HepG2 (cell line): ENCODE results near the gene SLC35D3. TPM values are rescaled to one million over a fixed set of nuclear protein-coding genes. Genes with fewer than 3 reads are reported as not detected.

ENCODE experiments used
- ATAC-seq: fragments of 200-7000 bp; cut with Tn5 transposase; 3 replicates; pipeline ENCODE4 v1.9.1; 2020; ENCODE audit warnings: mild to moderate bottlenecking, moderate library complexity
- BruUV-seq: library from RNA; stranded (reverse); fragments of 400-500 nt; replicated peaks from 2 replicates; lab custom pipeline; 2021; lab: Mats Ljungman, UMichigan
- CTCF ChIA-PET: fragments of 300-600 bp; formaldehyde crosslinking; extraction: SDS; loops from one replicate; lab custom pipeline; 2021; ENCODE audit warnings: low total read pairs, inconsistent platforms, low intra/inter-chr PET ratio; lab: Yijun Ruan, JAX
- POLR2A ChIA-PET: fragments of 350-600 bp; sonication (Branson Sonifier 250); formaldehyde crosslinking; loops from one replicate; lab custom pipeline; 2020; ENCODE audit warnings: antibody characterized with exemption, inconsistent platforms; lab: Yijun Ruan, JAX
- DNase-seq: peaks from one replicate; pipeline ENCODE4 v3.0.0-alpha.2; 2015; ENCODE audit warnings: low spot score
- FAIRE-seq: peaks from 3 replicates; lab custom pipeline; 2011; peaks lifted over from hg19 to GRCh38; lab: Jason Lieb, UNC
- H2AFZ ChIP-seq: one replicate; pipeline ENCODE4 v1.6.1; 2011; ENCODE audit warnings: low read length, inconsistent platforms
- H3K27ac ChIP-seq: fragments of 300-600 bp; 3 replicates; pipeline ENCODE4 v1.8.0; 2011; ENCODE audit warnings: mixed run types, mild to moderate bottlenecking, mixed read lengths, low read length, inconsistent platforms; ENCODE audit not compliant: insufficient read depth; ENCODE audit errors: extremely low read length
- H3K27me3 ChIP-seq, 2 experiments: fragments of 200-600 bp in 1 of 2; 2 replicates in 1 of 2; 3 replicates in 1 of 2; pipeline versions ENCODE4 v1.6.0 to v1.8.0; 2011; ENCODE audit warnings: low read length in 2 of 2, mild to moderate bottlenecking in 2 of 2, moderate library complexity in 2 of 2, inconsistent platforms in 1 of 2; ENCODE audit not compliant: insufficient read depth in 2 of 2, control insufficient read depth in 1 of 2
- H3K36me3 ChIP-seq, 2 experiments: fragments of 200-600 bp in 1 of 2; replicated peaks in 1 of 2; 2 replicates in 1 of 2; 3 replicates in 1 of 2; pipeline versions ENCODE4 v1.5.1 to v1.8.0; 2011; ENCODE audit warnings: low read length in 2 of 2, inconsistent platforms in 1 of 2; ENCODE audit not compliant: insufficient read depth in 2 of 2, control insufficient read depth in 1 of 2
- H3K4me1 ChIP-seq: 2 replicates; pipeline ENCODE4 v1.5.1; 2012; ENCODE audit warnings: low read length, inconsistent platforms; ENCODE audit not compliant: insufficient read depth
- H3K4me2 ChIP-seq: 2 replicates; pipeline ENCODE4 v1.6.0; 2011; ENCODE audit warnings: low read depth, low read length, inconsistent platforms
- H3K4me3 ChIP-seq, 3 experiments: fragments of 200-600 bp in 1 of 3; sonication (generic), shearing (Covaris generic) in 1 of 3; replicated peaks in 1 of 3; 2 replicates each; pipeline ENCODE4 v1.5.1; 2011 to 2016; ENCODE audit warnings: low read length in 3 of 3, inconsistent platforms in 2 of 3, low read depth in 2 of 3, mild to moderate bottlenecking in 2 of 3, control low read depth in 1 of 3, mixed read lengths in 1 of 3; ENCODE audit not compliant: insufficient read depth in 1 of 3
- H3K79me2 ChIP-seq: one replicate; pipeline ENCODE4 v1.6.1; 2011; ENCODE audit warnings: low read length, inconsistent platforms; ENCODE audit not compliant: insufficient read depth
- H3K9ac ChIP-seq: 2 replicates; pipeline ENCODE4 v1.6.0; 2011; ENCODE audit warnings: mild to moderate bottlenecking, low read depth, low read length, inconsistent platforms; ENCODE audit not compliant: insufficient read depth
- H3K9me3 ChIP-seq: 2 replicates; pipeline ENCODE4 v1.5.1; 2012; ENCODE audit warnings: mild to moderate bottlenecking, low read length
- H4K20me1 ChIP-seq: 2 replicates; pipeline ENCODE4 v1.6.0; 2011; ENCODE audit warnings: inconsistent platforms, mild to moderate bottlenecking, low read length, moderate library complexity; ENCODE audit not compliant: insufficient read depth
- GABPB1 ChIP-seq: IDR thresholded peaks from 2 replicates; pipeline ENCODE4 v1.6.1; 2016; ENCODE audit warnings: mild to moderate bottlenecking, missing genetic modification reagents, moderate library complexity, missing compliant biosample characterization
- HES4 ChIP-seq: sonication (generic); formaldehyde crosslinking; IDR thresholded peaks from 2 replicates; pipeline ENCODE4 v1.9.0; 2021; ENCODE audit warnings: mild to moderate bottlenecking, missing genetic modification reagents, borderline replicate concordance
- MAFG ChIP-seq: sonication (generic); formaldehyde crosslinking; IDR thresholded peaks from 2 replicates; pipeline ENCODE4 v1.5.1; 2020; ENCODE audit warnings: mild to moderate bottlenecking, missing genetic modification reagents
- ZC3H13 ChIP-seq: sonication (generic); formaldehyde crosslinking; IDR thresholded peaks from 2 replicates; pipeline ENCODE4 v1.8.1; 2023; ENCODE audit warnings: mild to moderate bottlenecking, missing genetic modification reagents, moderate library complexity
- ZNF136 ChIP-seq: sonication (generic); formaldehyde crosslinking; IDR thresholded peaks from 2 replicates; pipeline ENCODE4 v1.8.1; 2022; ENCODE audit warnings: low read depth, mild to moderate bottlenecking, moderate library complexity, missing genetic modification reagents
- ZNF17 ChIP-seq: sonication (generic); formaldehyde crosslinking; IDR thresholded peaks from 2 replicates; pipeline ENCODE4 v1.5.0; 2020; ENCODE audit warnings: mild to moderate bottlenecking, missing genetic modification reagents
- ZNF282 ChIP-seq: fragments of 450-650 bp; IDR thresholded peaks from 2 replicates; pipeline ENCODE4 v1.6.1; 2018; ENCODE audit not compliant: partially characterized antibody
- ZNF510 ChIP-seq: sonication (generic); formaldehyde crosslinking; IDR thresholded peaks from 2 replicates; pipeline ENCODE4 v1.4.0; 2020; ENCODE audit warnings: low read depth, mild to moderate bottlenecking, missing genetic modification reagents
- ZNF607 ChIP-seq: sonication (generic); formaldehyde crosslinking; IDR thresholded peaks from 2 replicates; pipeline ENCODE4 v1.5.1; 2020; ENCODE audit warnings: missing genetic modification reagents, mild to moderate bottlenecking, borderline replicate concordance
- ZSCAN20 ChIP-seq: sonication (generic); formaldehyde crosslinking; IDR thresholded peaks from 2 replicates; pipeline ENCODE4 v1.4.0; 2020; ENCODE audit warnings: missing genetic modification reagents, mild to moderate bottlenecking, borderline replicate concordance
- WGBS: methylation state at CpG from one replicate; pipeline ENCODE4 v1.1.6; 2017; ENCODE audit warnings: low lambda C conversion rate; 5-methylcytosine and 5-hydroxymethylcytosine counted together
- in situ Hi-C: cut with HindIII; loops from 2 replicates; pipeline ENCODE4 v1.10.0; 2017; ENCODE audit warnings: low pct_unique_long_range_greater_than_20kb; ENCODE audit not compliant: extremely low pct_ligation_motif_present
- intact Hi-C: fragments of 100-400 bp; cut with micrococcal nuclease; formaldehyde crosslinking; loops from one replicate; pipeline ENCODE4 v1.10.0; 2022; ENCODE audit not compliant: unreplicated experiment
- polyA plus RNA-seq, 8 experiments: library from polyadenylated mRNA; depleted of rRNA in 3 of 8; stranded (reverse) in 7 of 8; unstranded in 1 of 8; fragments of >200 nt; fragmentation: Illumina TruSeq in 4 of 8; extraction: Trizol in 4 of 8; gene quantifications; 2 replicates each; pipeline versions ENCODE4 v1.2.1 to v1.2.3, GENCODE V29; 2011 to 2016; ENCODE audit warnings: low read depth in 4 of 8, missing spikeins in 1 of 8, mixed read lengths in 1 of 8; ENCODE audit not compliant: insufficient read depth in 1 of 8
- total RNA-seq, 5 experiments: library from RNA; depleted of rRNA; stranded (reverse); fragments of >200 nt; fragmentation: Illumina TruSeq; extraction: Trizol; gene quantifications; 2 replicates each; pipeline ENCODE4 v1.2.3, GENCODE V29; 2016; ENCODE audit warnings: low read depth in 1 of 5
- TF ChIP-seq, protein P1 (sequence below): sonication (generic); formaldehyde crosslinking; IDR thresholded peaks from 2 replicates; pipeline ENCODE4 v1.5.1; 2020; ENCODE audit warnings: mild to moderate bottlenecking, missing genetic modification reagents, borderline replicate concordance

Gene SLC35D3
- total and polyA plus RNA-seq, 2 of the 13 experiments (the other 11 are each of a cell fraction or from before 2014, with no cell fraction given) = not detected

DNA sequence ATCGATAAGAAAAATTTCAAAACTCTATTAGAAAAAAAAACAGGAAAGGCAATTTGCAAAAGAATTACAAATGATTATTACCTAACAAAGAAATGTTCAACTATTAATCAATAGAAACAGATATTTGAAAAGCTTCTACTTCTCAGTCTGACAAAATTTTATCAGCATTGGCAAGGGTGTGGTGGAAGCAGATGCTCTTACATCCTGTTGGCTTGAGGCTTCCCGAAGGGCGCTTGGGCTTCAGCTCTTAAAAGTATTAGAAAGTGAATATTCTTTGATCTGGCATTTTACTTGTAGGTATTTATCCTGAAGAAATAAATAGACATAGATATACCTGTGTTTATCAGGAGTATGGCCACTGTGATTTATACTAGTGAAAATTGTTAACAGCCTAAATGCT lies 38.7 kb downstream of the SLC35D3 start:
- DNase-seq (no peak), ATAC-seq (no peak), FAIRE-seq (no peak)
- H3K79me2 ChIP-seq = no peaks in the 10 kb centered on the region
- TF ChIP-seq ZNF510 (CRISPR knock-in tag) = no peak
- TF ChIP-seq, protein P1, sequence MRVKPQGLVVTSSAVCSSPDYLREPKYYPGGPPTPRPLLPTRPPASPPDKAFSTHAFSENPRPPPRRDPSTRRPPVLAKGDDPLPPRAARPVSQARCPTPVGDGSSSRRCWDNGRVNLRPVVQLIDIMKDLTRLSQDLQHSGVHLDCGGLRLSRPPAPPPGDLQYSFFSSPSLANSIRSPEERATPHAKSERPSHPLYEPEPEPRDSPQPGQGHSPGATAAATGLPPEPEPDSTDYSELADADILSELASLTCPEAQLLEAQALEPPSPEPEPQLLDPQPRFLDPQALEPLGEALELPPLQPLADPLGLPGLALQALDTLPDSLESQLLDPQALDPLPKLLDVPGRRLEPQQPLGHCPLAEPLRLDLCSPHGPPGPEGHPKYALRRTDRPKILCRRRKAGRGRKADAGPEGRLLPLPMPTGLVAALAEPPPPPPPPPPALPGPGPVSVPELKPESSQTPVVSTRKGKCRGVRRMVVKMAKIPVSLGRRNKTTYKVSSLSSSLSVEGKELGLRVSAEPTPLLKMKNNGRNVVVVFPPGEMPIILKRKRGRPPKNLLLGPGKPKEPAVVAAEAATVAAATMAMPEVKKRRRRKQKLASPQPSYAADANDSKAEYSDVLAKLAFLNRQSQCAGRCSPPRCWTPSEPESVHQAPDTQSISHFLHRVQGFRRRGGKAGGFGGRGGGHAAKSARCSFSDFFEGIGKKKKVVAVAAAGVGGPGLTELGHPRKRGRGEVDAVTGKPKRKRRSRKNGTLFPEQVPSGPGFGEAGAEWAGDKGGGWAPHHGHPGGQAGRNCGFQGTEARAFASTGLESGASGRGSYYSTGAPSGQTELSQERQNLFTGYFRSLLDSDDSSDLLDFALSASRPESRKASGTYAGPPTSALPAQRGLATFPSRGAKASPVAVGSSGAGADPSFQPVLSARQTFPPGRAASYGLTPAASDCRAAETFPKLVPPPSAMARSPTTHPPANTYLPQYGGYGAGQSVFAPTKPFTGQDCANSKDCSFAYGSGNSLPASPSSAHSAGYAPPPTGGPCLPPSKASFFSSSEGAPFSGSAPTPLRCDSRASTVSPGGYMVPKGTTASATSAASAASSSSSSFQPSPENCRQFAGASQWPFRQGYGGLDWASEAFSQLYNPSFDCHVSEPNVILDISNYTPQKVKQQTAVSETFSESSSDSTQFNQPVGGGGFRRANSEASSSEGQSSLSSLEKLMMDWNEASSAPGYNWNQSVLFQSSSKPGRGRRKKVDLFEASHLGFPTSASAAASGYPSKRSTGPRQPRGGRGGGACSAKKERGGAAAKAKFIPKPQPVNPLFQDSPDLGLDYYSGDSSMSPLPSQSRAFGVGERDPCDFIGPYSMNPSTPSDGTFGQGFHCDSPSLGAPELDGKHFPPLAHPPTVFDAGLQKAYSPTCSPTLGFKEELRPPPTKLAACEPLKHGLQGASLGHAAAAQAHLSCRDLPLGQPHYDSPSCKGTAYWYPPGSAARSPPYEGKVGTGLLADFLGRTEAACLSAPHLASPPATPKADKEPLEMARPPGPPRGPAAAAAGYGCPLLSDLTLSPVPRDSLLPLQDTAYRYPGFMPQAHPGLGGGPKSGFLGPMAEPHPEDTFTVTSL (CRISPR knock-in tag) = no peak
- no peak for TF ChIP-seq ZSCAN20
- TF ChIP-seq ZNF17 (CRISPR knock-in tag) = no peak
- no peak for TF ChIP-seq ZNF607 (CRISPR knock-in tag)
- no peak for TF ChIP-seq ZNF282
- TF ChIP-seq ZC3H13 (CRISPR knock-in tag) = no peak
- no peak for TF ChIP-seq MAFG (CRISPR knock-in tag)
- TF ChIP-seq ZNF136 = no peak
- TF ChIP-seq GABPB1 (CRISPR knock-in tag) = no peak
- TF ChIP-seq HES4 (CRISPR knock-in tag) = no peak
- H3K4me1 ChIP-seq = peaks cover 7% of the 10 kb centered on the region; the same call in 1 of the 2 replicates
- in situ Hi-C loops (loop anchor here (25.0 kb wide), 1 partner anchor 677 kb away; no protein-coding TSS in a partner anchor), intact Hi-C loops (no loop called here)
- no peaks in the 10 kb centered on the region for H3K36me3 ChIP-seq
- BruUV-seq = no TSS peak
- no peaks in the 10 kb centered on the region for H3K9me3 ChIP-seq
- H3K9ac ChIP-seq = no peak overlapping the region
- H4K20me1 ChIP-seq = no peaks in the 10 kb centered on the region
- no peak overlapping the region for H3K4me3 ChIP-seq
- 44% methylated on average over 3 of the region's 3 CpGs for WGBS
- peaks cover 4 to 24% of the 10 kb centered on the region in 2 experiments; a peak in 3 of 5 replicates for H3K27me3 ChIP-seq
- H3K4me2 ChIP-seq = no peak overlapping the region
- ChIA-PET CTCF (no interaction called here), POLR2A (no interaction called here)
- H2AFZ ChIP-seq = no peak overlapping the region
- H3K27ac ChIP-seq = no peak overlapping the region
